NCI-H1092 (cell line): Measurements from ENCODE around the gene RGS1.
"Not testable (repeated sequence)": the region's sequence is repeated elsewhere in the genome, so short reads cannot be mapped to it uniquely, and the experiment has no call there.

Experiments used
- DNase-seq: peaks from one replicate; lab custom pipeline; 2025; lab: John Stamatoyannopoulos, UW

Gene RGS1

GRCh38 chr1:192575499-192576189 lies at the start of gene RGS1:
RGS1 (plus strand) TSS chr1:192575773; CDS start chr1:192575793, 20 bp downstream.
- no peak for DNase-seq

- no peak for DNase-seq
Measured at GRCh38 chr1:192527111-192527795, 48.3 kb upstream of the RGS1 start.

GRCh38 chr1:192527950-192528349 lies 47.6 kb upstream of the RGS1 start:
- no peak for DNase-seq

GRCh38 chr1:192529031-192529755 lies 46.4 kb upstream of the RGS1 start:
- no peak for DNase-seq

GRCh38 chr1:192529811-192530210 lies 45.8 kb upstream of the RGS1 start:
- DNase-seq = no peak

- DNase-seq = no peak
Measured at GRCh38 chr1:192530254-192530653, 45.3 kb upstream of the RGS1 start.

- not testable (repeated sequence) for DNase-seq
Measured at GRCh38 chr1:192531037-192531703, 44.4 kb upstream of the RGS1 start.

- DNase-seq = no peak
Measured at GRCh38 chr1:192534666-192535065, 40.9 kb upstream of the RGS1 start.

GRCh38 chr1:192535916-192536664 lies 39.5 kb upstream of the RGS1 start:
- DNase-seq = no peak

GRCh38 chr1:192538407-192539296 lies 36.9 kb upstream of the RGS1 start:
- no peak for DNase-seq

- no peak for DNase-seq
Measured at GRCh38 chr1:192539297-192540092, 36.1 kb upstream of the RGS1 start.

- no peak for DNase-seq
Measured at GRCh38 chr1:192543445-192543844, 32.1 kb upstream of the RGS1 start.

- DNase-seq = no peak
Measured at GRCh38 chr1:192545896-192546521, 29.6 kb upstream of the RGS1 start.

- no peak for DNase-seq
Measured at GRCh38 chr1:192546596-192547190, 28.9 kb upstream of the RGS1 start.

- DNase-seq = no peak
Measured at GRCh38 chr1:192547501-192547900, 28.1 kb upstream of the RGS1 start.

- DNase-seq = no peak
Measured at GRCh38 chr1:192549937-192550336, 25.6 kb upstream of the RGS1 start.

- no peak for DNase-seq
Measured at GRCh38 chr1:192550922-192551534, 24.5 kb upstream of the RGS1 start.

- no peak for DNase-seq
Measured at GRCh38 chr1:192552760-192553191, 22.8 kb upstream of the RGS1 start.
